HepG2 (cell line): ENCODE results near the gene RMI2. TPM values are rescaled to one million over a fixed set of nuclear protein-coding genes. Genes with fewer than 3 reads are reported as not detected.

Experiments
- CAMTA2 ChIP-seq: sonication (generic); formaldehyde crosslinking; IDR thresholded peaks from 2 replicates; pipeline ENCODE4 v1.4.0; 2020; ENCODE audit warnings: mild to moderate bottlenecking, missing genetic modification reagents, borderline replicate concordance
- GLMP ChIP-seq: sonication (generic); formaldehyde crosslinking; IDR thresholded peaks from 2 replicates; pipeline ENCODE4 v1.9.0; 2021; ENCODE audit warnings: missing genetic modification reagents, mild to moderate bottlenecking, borderline replicate concordance
- GPBP1L1 ChIP-seq: sonication (generic); formaldehyde crosslinking; IDR thresholded peaks from 2 replicates; pipeline ENCODE4 v1.5.0; 2020; ENCODE audit warnings: mild to moderate bottlenecking, missing genetic modification reagents
- HMGA1 ChIP-seq: sonication (generic); formaldehyde crosslinking; conservative IDR thresholded peaks from 2 replicates; pipeline ENCODE4 v1.4.0; 2020; ENCODE audit warnings: missing genetic modification reagents
- KMT2A ChIP-seq: sonication (generic); formaldehyde crosslinking; IDR thresholded peaks from 2 replicates; pipeline ENCODE4 v1.4.0; 2020; ENCODE audit warnings: missing genetic modification reagents
- NFE2 ChIP-seq: sonication (generic); formaldehyde crosslinking; IDR thresholded peaks from 2 replicates; pipeline ENCODE4 v1.4.0; 2020; ENCODE audit warnings: missing genetic modification reagents
- STAG1 ChIP-seq: sonication (generic); formaldehyde crosslinking; IDR thresholded peaks from 2 replicates; pipeline ENCODE4 v1.4.0; 2020; ENCODE audit warnings: missing genetic modification reagents
- TRAFD1 ChIP-seq: sonication (generic); formaldehyde crosslinking; IDR thresholded peaks from 2 replicates; pipeline ENCODE4 v1.5.1; 2020; ENCODE audit warnings: missing genetic modification reagents, mild to moderate bottlenecking, borderline replicate concordance
- USF2 ChIP-seq, 2 experiments: sonication (generic) in 1 of 2; formaldehyde crosslinking in 1 of 2; IDR thresholded peaks; 2 replicates each; pipeline versions ENCODE4 v1.5.1 to v1.6.1; 2011 to 2020; ENCODE audit warnings: borderline replicate concordance in 1 of 2, low read depth in 1 of 2, low read length in 1 of 2, mild to moderate bottlenecking in 1 of 2, missing genetic modification reagents in 1 of 2, moderate library complexity in 1 of 2
- ZNF124 ChIP-seq: sonication (generic); formaldehyde crosslinking; IDR thresholded peaks from 2 replicates; pipeline ENCODE4 v1.4.0; 2020; ENCODE audit warnings: missing genetic modification reagents
- ZNF788 ChIP-seq: sonication (generic); formaldehyde crosslinking; IDR thresholded peaks from 2 replicates; pipeline ENCODE4 v1.5.0; 2020; ENCODE audit warnings: mild to moderate bottlenecking, missing genetic modification reagents, borderline replicate concordance
- polyA plus RNA-seq, 8 experiments: library from polyadenylated mRNA; depleted of rRNA in 3 of 8; stranded (reverse) in 7 of 8; unstranded in 1 of 8; fragments of >200 nt; fragmentation: Illumina TruSeq in 4 of 8; extraction: Trizol in 4 of 8; gene quantifications; 2 replicates each; pipeline versions ENCODE4 v1.2.1 to v1.2.3, GENCODE V29; 2011 to 2016; ENCODE audit warnings: low read depth in 4 of 8, missing spikeins in 1 of 8, mixed read lengths in 1 of 8; ENCODE audit not compliant: insufficient read depth in 1 of 8
- total RNA-seq, 5 experiments: library from RNA; depleted of rRNA; stranded (reverse); fragments of >200 nt; fragmentation: Illumina TruSeq; extraction: Trizol; gene quantifications; 2 replicates each; pipeline ENCODE4 v1.2.3, GENCODE V29; 2016; ENCODE audit warnings: low read depth in 1 of 5
- TF ChIP-seq, protein P1 (sequence below): sonication (generic); formaldehyde crosslinking; IDR thresholded peaks from 2 replicates; pipeline ENCODE4 v1.4.0; 2020; ENCODE audit warnings: missing genetic modification reagents, borderline replicate concordance
- TF ChIP-seq, protein P2 (sequence below): sonication (generic); formaldehyde crosslinking; IDR thresholded peaks from 2 replicates; pipeline ENCODE4 v1.9.0; 2022; ENCODE audit warnings: low read depth, missing genetic modification reagents

RMI2 gene
- total and polyA plus RNA-seq, 2 of the 13 experiments (the other 11 are each of a cell fraction or from before 2014, with no cell fraction given), result 24.5 to 55.7 TPM

- TF ChIP-seq ZNF124 (CRISPR knock-in tag) (0 out of 2 replicates have a peak, but pooled peaks have one; percentile 27), GPBP1L1 (no peak), KMT2A (peak; percentile 49; the same call in 1 of the 2 replicates), CAMTA2 (CRISPR knock-in tag) (no peak), USF2 (IDR thresholded peaks at IDR 0.05; ENCODE audit: low read depth, low read length) (no peak), USF2 (CRISPR knock-in tag; IDR thresholded peaks at IDR 0.05; ENCODE audit: borderline replicate concordance) (no peak), ZNF788 (CRISPR knock-in tag) (no peak; the same call in 1 of the 2 replicates), HMGA1 (CRISPR knock-in tag) (no peak), NFE2 (CRISPR knock-in tag) (no peak), STAG1 (CRISPR knock-in tag) (peak; percentile 100), GLMP (CRISPR knock-in tag) (no peak), TRAFD1 (0 out of 2 replicates have a peak, but pooled peaks have one; percentile 49)
- TF ChIP-seq, protein P1, sequence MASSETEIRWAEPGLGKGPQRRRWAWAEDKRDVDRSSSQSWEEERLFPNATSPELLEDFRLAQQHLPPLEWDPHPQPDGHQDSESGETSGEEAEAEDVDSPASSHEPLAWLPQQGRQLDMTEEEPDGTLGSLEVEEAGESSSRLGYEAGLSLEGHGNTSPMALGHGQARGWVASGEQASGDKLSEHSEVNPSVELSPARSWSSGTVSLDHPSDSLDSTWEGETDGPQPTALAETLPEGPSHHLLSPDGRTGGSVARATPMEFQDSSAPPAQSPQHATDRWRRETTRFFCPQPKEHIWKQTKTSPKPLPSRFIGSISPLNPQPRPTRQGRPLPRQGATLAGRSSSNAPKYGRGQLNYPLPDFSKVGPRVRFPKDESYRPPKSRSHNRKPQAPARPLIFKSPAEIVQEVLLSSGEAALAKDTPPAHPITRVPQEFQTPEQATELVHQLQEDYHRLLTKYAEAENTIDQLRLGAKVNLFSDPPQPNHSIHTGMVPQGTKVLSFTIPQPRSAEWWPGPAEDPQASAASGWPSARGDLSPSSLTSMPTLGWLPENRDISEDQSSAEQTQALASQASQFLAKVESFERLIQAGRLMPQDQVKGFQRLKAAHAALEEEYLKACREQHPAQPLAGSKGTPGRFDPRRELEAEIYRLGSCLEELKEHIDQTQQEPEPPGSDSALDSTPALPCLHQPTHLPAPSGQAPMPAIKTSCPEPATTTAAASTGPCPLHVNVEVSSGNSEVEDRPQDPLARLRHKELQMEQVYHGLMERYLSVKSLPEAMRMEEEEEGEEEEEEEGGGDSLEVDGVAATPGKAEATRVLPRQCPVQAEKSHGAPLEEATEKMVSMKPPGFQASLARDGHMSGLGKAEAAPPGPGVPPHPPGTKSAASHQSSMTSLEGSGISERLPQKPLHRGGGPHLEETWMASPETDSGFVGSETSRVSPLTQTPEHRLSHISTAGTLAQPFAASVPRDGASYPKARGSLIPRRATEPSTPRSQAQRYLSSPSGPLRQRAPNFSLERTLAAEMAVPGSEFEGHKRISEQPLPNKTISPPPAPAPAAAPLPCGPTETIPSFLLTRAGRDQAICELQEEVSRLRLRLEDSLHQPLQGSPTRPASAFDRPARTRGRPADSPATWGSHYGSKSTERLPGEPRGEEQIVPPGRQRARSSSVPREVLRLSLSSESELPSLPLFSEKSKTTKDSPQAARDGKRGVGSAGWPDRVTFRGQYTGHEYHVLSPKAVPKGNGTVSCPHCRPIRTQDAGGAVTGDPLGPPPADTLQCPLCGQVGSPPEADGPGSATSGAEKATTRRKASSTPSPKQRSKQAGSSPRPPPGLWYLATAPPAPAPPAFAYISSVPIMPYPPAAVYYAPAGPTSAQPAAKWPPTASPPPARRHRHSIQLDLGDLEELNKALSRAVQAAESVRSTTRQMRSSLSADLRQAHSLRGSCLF (CRISPR knock-in tag), result no peak
- TF ChIP-seq, protein P2, sequence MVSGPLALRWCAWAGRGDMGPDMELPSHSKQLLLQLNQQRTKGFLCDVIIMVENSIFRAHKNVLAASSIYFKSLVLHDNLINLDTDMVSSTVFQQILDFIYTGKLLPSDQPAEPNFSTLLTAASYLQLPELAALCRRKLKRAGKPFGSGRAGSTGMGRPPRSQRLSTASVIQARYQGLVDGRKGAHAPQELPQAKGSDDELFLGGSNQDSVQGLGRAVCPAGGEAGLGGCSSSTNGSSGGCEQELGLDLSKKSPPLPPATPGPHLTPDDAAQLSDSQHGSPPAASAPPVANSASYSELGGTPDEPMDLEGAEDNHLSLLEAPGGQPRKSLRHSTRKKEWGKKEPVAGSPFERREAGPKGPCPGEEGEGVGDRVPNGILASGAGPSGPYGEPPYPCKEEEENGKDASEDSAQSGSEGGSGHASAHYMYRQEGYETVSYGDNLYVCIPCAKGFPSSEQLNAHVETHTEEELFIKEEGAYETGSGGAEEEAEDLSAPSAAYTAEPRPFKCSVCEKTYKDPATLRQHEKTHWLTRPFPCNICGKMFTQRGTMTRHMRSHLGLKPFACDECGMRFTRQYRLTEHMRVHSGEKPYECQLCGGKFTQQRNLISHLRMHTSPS (CRISPR knock-in tag), result peak; percentile 66; the same call in 1 of the 2 replicates
Measured at GRCh38 chr16:11356573-11357331, 11.5 kb downstream of the RMI2 start (continued).
